GM18507 (cell line): ENCODE data around the gene DNAJC11.
"Not testable (repeated sequence)": the region's sequence is repeated elsewhere in the genome, so short reads cannot be mapped to it uniquely, and the experiment has no call there.

Experiments used
- DNase-seq: peaks from one replicate; pipeline ENCODE4 v3.0.0; 2011; ENCODE audit warnings: low read depth; ENCODE audit not compliant: insufficient read length; ENCODE audit errors: extremely low spot score
- FAIRE-seq: peaks from 2 replicates; lab custom pipeline; 2011; peaks lifted over from hg19 to GRCh38; lab: Jason Lieb, UNC

The DNAJC11 gene

GRCh38 chr1:6700853-6701436, 671 bp downstream of the DNAJC11 start:
- DNase-seq: no peak
- no peak for FAIRE-seq

DNA sequence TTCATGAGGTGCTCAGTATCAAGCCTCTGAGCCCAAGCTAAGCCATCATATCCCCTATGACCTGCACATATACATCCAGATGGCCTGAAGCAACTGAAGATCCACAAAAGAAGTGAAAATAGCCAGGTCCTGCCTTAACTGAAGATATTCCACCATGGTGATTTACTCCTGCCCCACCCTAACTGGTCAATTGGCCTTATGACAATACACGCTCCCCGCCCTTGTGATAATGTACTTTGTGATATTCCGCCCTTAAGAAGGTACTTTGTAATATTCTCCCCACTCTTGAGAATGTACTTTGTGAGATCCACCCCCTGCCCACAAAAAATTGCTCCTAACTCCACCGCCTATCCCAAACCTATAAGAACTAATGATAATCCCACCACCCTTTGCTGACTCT, 1.7 kb downstream of the DNAJC11 start:
- not testable (repeated sequence) for DNase-seq, FAIRE-seq

DNA sequence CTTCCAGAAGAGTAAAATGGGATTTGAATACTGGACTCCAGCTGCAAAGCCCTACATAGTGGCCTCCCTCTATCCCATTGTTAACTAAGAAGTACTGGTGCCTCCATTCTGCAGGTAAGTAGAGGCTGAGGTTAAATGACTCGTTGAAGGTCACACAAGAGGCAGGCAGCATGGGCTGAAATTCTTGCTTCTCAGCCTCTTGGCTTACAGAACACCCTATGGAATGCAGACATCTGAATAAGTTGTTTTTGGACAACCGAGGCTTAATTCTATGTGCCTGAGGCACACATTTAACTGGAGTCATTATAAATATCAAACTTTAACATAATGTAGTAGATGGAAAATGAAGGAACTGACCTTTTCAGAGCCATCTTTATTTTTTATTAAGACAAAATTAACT, 5.7 kb downstream of the DNAJC11 start:
- FAIRE-seq: no peak
- no peak for DNase-seq

- FAIRE-seq: no peak
- DNase-seq: no peak
Measured at GRCh38 chr1:6694121-6694713, 7.4 kb downstream of the DNAJC11 start.

- FAIRE-seq (no peak), DNase-seq (no peak)
Measured at GRCh38 chr1:6692956-6693355, 8.7 kb downstream of the DNAJC11 start.

DNA sequence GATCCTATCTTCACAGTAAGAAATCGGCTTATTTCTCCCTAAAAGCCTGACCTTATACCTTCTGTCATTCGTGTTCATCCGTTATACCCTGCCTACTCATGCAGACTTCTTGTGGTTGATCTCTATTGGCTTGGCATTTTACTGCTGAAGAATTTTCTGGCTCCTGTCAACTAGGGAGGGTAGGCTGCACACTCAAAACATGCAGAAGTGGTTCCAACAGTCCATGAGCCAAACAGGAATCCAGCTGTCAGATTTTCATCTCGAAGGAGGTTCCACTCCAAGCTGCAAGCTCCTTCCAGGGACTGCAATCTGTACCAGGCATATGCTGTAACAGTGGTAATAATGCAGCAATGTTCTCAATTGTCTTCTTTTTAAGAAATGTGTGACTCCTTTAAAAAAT, 10.1 kb downstream of the DNAJC11 start:
- DNase-seq: no peak

GRCh38 chr1:6690186-6690585, 11.4 kb downstream of the DNAJC11 start:
- no peak for FAIRE-seq
- no peak for DNase-seq

More for the DNA sequence above, 10.1 kb downstream of the DNAJC11 start:
- FAIRE-seq: no peak

- FAIRE-seq: no peak
- no peak for DNase-seq
Measured at GRCh38 chr1:6688757-6689156, 12.9 kb downstream of the DNAJC11 start.

GRCh38 chr1:6688001-6688400, 13.6 kb downstream of the DNAJC11 start:
- FAIRE-seq (no peak), DNase-seq (no peak)

GRCh38 chr1:6686294-6686693, 15.3 kb downstream of the DNAJC11 start:
- DNase-seq: no peak
- no peak for FAIRE-seq

DNA sequence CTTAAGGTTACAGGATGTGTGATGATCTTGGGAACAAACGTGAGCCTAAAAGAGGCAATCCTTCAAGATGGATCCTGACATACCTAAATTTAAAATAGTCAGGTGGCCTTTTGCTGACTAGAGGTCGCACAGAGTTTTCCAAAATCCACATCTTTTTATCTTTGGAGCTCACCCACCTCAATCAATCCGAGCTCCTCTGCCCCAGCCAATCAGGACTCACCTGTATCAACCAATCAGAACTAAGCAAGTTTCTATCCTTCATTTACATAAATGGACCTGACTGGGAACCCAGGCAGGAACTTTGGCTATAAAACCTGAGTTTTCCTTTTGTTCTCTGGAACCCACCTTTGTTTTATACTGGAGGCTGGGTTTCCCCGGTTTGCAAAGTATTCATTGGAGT, 16.2 kb downstream of the DNAJC11 start:
- FAIRE-seq (no peak), DNase-seq (no peak)

- FAIRE-seq (no peak), DNase-seq (no peak)
Measured at GRCh38 chr1:6683434-6683833, 18.2 kb downstream of the DNAJC11 start.

GRCh38 chr1:6675941-6676340, 25.7 kb downstream of the DNAJC11 start:
- no peak for DNase-seq
- no peak for FAIRE-seq

DNA sequence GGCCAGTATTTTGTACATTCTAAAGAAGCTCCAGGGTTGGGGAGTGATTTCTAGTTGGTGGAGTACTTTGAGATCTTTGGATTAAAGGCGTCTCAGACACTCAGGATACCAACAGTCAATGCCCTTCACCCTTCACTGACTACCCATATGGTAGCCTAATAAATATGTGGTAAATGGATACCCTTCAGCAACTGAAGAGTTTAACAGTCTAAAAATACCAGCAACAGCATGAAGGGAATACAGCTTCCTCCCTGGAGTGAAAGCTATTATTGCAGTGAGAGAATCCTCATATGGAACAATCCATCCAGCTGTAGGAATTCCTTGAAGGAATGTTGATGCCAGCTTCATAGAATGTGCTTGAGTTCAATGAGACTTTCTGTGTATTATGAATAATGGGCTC, 26.8 kb downstream of the DNAJC11 start:
- no peak for FAIRE-seq
- DNase-seq: no peak

- DNase-seq (no peak), FAIRE-seq (no peak)
Measured at GRCh38 chr1:6673816-6674398, 27.7 kb downstream of the DNAJC11 start.

DNA sequence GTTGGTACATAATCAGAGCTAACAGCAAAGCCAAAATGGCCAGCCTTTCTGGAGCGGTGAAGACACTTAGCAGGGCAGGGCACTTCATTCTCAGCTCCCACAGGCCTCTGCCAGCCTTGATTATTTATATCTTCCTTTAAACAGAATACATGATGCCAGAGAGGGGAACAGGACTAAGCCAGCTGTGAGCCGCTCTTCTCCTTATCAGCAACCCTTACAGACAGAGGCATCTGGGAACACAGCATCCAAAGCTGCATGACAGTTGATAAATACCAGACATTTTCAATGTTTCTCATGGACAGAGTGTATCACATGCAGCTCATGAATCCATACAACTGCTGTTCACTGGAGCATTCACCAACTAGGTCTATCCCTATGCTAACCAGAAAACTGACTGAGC, 29.1 kb downstream of the DNAJC11 start:
- DNase-seq (no peak), FAIRE-seq (no peak)

DNA sequence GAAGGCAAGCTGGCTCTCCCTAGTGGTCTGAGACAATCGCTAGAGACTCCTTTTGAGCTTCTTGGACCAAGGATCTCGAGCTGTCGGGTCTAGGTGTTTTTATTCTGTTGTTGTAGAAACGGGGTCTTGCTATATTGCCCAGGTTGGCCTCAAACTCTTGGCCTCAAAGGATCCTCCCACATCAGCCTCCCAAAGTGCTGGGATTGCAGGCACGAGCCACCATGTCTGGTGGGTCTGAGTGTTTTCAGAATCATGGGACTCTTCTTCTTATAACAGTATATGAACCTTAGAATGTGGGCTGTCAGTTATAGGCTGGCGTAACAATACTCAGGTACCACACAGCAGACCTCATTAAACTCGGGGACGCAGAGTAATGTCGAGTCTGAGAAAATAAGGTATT, 33.1 kb downstream of the DNAJC11 start:
- DNase-seq: no peak
- no peak for FAIRE-seq

DNA sequence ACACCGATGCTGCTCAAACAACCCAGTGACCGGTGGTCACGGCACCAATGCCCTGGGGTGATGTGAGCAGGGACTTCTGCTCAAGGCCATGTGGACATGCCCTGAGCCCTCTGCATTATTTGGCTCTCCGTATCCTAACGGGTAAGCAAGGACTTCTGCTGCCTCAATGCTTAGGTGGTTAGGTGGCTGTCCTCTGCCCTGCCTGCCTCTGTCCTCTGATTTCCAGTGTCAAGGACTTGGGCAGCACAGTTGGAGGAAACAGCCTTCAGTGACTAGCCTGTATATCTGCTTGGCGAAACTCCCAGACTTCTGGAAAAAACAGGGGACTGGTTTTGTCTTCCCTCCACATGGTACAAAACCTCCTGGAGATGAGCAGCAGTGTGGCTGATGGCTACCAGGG, 34.5 kb downstream of the DNAJC11 start:
- no peak for FAIRE-seq

DNA sequence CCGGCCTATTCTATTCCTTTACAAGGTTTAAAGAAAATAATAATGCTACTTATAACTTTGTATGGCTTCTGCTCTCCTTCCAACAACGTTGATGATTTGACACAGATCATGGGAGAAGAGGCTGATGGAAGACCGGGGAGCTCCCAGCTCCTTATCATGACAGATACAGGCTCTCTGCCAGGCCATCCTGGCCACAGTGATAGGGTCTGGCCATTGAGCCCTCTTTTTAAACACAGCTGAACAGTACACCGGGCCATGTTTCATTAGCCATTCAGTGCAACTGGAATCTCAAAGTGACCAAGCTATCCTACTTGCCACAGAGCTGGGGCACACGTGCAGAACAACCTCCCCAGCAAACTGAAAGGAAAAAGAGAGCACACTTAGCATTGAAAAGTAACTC, 34.9 kb downstream of the DNAJC11 start:
- no peak for FAIRE-seq
- no peak for DNase-seq

More for the DNA sequence above, 34.5 kb downstream of the DNAJC11 start:
- DNase-seq: no peak

DNA sequence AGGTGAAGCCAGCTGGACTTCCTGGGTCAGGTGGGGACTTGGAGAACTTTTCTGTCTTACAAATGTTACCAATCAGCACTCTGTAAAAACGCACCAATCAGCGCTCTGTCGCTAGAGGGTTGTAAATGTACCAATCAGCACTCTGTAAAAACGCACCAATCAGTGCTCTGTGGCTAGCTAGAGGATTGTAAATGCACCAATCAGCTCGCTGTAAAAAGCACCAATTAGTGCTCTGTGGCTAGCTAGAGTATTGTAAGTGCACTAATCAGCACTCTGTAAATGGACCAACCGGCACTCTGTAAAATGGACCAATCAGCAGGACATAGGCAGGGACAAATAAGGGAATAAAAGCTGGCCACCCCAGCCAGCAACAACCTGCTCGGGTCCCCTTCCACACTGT, 39.1 kb downstream of the DNAJC11 start:
- FAIRE-seq: not testable (repeated sequence)

DNA sequence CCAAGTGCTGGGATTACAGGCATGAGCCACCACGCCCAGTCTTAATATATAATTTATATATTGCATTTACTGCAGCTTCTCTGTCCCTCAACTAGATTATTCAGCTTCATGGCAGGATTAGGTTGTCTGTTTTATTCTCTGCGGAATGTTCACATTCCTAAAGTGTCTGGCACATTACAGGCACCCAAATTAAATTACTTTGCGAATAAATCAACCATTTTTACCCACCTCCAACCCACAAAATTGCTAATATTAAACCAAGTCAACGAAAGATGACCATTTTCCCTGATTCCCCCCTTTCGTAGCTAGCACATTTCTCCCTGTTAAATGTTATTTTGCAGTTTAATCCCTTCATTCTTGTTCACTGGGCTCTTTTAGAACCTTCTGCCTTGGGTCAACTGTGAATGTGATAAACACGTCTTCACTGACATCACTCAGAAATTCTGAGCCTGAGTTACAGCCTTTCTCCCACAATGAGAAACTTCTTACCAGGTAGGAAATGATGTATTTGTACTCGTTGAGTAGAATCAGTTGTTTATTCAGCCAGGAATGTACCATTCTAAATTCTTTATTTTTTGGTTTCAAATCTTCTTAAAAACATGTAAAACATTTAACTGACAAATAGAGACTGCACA, 41.1 kb downstream of the DNAJC11 start:
- FAIRE-seq (no peak), DNase-seq (no peak)

More for the DNA sequence above, 39.1 kb downstream of the DNAJC11 start:
- DNase-seq: not testable (repeated sequence)
